HepG2 (cell line): ENCODE data around the gene SMIM45.

Source experiments
- CHD2 ChIP-seq: IDR thresholded peaks from 2 replicates; pipeline ENCODE4 v1.6.1; 2011; ENCODE audit warnings: low read depth, low read length, improper control_type of control experiment
- CREM ChIP-seq, 2 experiments: sonication (generic) in 1 of 2; formaldehyde crosslinking in 1 of 2; IDR thresholded peaks; 2 replicates each; pipeline versions ENCODE4 v1.4.0 to v1.6.1; 2016 to 2020; ENCODE audit warnings: antibody characterized with exemption in 1 of 2, mild to moderate bottlenecking in 1 of 2, missing genetic modification reagents in 1 of 2
- E2F5 ChIP-seq: sonication (generic); formaldehyde crosslinking; conservative IDR thresholded peaks from 2 replicates; pipeline ENCODE4 v1.4.0; 2020; ENCODE audit warnings: missing genetic modification reagents
- FOXO1 ChIP-seq: sonication (generic); formaldehyde crosslinking; IDR thresholded peaks from 2 replicates; pipeline ENCODE4 v1.4.0; 2020; ENCODE audit warnings: missing genetic modification reagents
- HHEX ChIP-seq: IDR thresholded peaks from 2 replicates; pipeline ENCODE4 v1.6.1; 2016; ENCODE audit warnings: control low read depth
- KDM5A ChIP-seq: fragments of 200-600 bp; sonication (generic); IDR thresholded peaks from 2 replicates; pipeline ENCODE4 v1.7.0; 2018; ENCODE audit warnings: antibody characterized with exemption, mild to moderate bottlenecking, low read length, borderline replicate concordance
- KIAA2018 ChIP-seq: sonication (generic); formaldehyde crosslinking; IDR thresholded peaks from 2 replicates; pipeline ENCODE4 v1.5.0; 2020; ENCODE audit warnings: mild to moderate bottlenecking, missing genetic modification reagents, borderline replicate concordance
- NFE2 ChIP-seq: sonication (generic); formaldehyde crosslinking; IDR thresholded peaks from 2 replicates; pipeline ENCODE4 v1.4.0; 2020; ENCODE audit warnings: missing genetic modification reagents
- NR2F1 ChIP-seq, 2 experiments: fragments of 450-650 bp in 1 of 2; formaldehyde crosslinking in 1 of 2; IDR thresholded peaks; 2 replicates each; pipeline versions ENCODE4 v1.5.0 to v1.6.1; 2016 to 2020; ENCODE audit warnings: mild to moderate bottlenecking in 1 of 2, missing compliant biosample characterization in 1 of 2, missing genetic modification reagents in 1 of 2, moderate library complexity in 1 of 2
- SIN3A ChIP-seq: IDR thresholded peaks from 2 replicates; pipeline ENCODE4 v1.6.1; 2011; ENCODE audit warnings: low read depth, mild to moderate bottlenecking, control low read depth, low read length, borderline replicate concordance
- SRSF9 ChIP-seq: fragments of 200-400 bp; formaldehyde crosslinking; IDR thresholded peaks from 2 replicates; pipeline ENCODE4 v1.6.1; 2018; ENCODE audit warnings: borderline replicate concordance, mild to moderate bottlenecking, low read depth, low read length; ENCODE audit not compliant: insufficient read depth, poor library complexity, severe bottlenecking
- SRY ChIP-seq: sonication (generic); formaldehyde crosslinking; IDR thresholded peaks from 2 replicates; pipeline ENCODE4 v1.8.0; 2022; ENCODE audit warnings: mild to moderate bottlenecking, missing genetic modification reagents
- TMF1 ChIP-seq: sonication (generic); formaldehyde crosslinking; IDR thresholded peaks from 2 replicates; pipeline ENCODE4 v1.8.1; 2022; ENCODE audit warnings: low read depth, missing genetic modification reagents
- ZNF292 ChIP-seq: sonication (generic); formaldehyde crosslinking; IDR thresholded peaks from 2 replicates; pipeline ENCODE4 v1.8.1; 2022; ENCODE audit warnings: mild to moderate bottlenecking, low read depth, missing genetic modification reagents, borderline replicate concordance
- ZNF513 ChIP-seq: sonication (generic); formaldehyde crosslinking; conservative IDR thresholded peaks from 2 replicates; pipeline ENCODE4 v1.5.0; 2020; ENCODE audit warnings: missing genetic modification reagents
- ZNF639 ChIP-seq: conservative IDR thresholded peaks from 2 replicates; pipeline ENCODE4 v1.6.1; 2018; ENCODE audit warnings: missing genetic modification reagents

SMIM45 gene

GRCh38 chr22:41946629-41947423 is 5.1 kb upstream of the SMIM45 start, which contains the start of gene CENPM (continued):
- TF ChIP-seq NR2F1 (CRISPR knock-in tag; IDR thresholded peaks at IDR 0.05) (no peak), KDM5A (peak; percentile 66; the same call in 1 of the 2 replicates), ZNF639 (no peak), SRSF9 (no peak), ZNF513 (CRISPR knock-in tag) (no peak), HHEX (CRISPR knock-in tag) (no peak), ZNF292 (no peak), NFE2 (CRISPR knock-in tag) (no peak), CREM (IDR thresholded peaks at IDR 0.05) (peak; percentile 49; the same call in 1 of the 2 replicates), CREM (CRISPR knock-in tag; IDR thresholded peaks at IDR 0.05) (no peak), E2F5 (CRISPR knock-in tag) (peak; percentile 88), SIN3A (peak; percentile 86), TMF1 (peak; percentile 89), SRY (0 out of 2 replicates have a peak, but pooled peaks have one; percentile 59), CHD2 (0 out of 2 replicates have a peak, but pooled peaks have one; percentile 31), FOXO1 (no peak), KIAA2018 (CRISPR knock-in tag) (0 out of 2 replicates have a peak, but pooled peaks have one; percentile 42)
